GM12872 (cell line): ENCODE data around the gene GOLGA2.

ENCODE experiments used
- TF ChIP-seq, protein P1 (sequence below): IDR thresholded peaks from 3 replicates; pipeline ENCODE4 v1.5.1; 2011; ENCODE audit warnings: low read depth, mild to moderate bottlenecking, low read length, moderate library complexity; ENCODE audit not compliant: insufficient read depth

Gene GOLGA2

GRCh38 chr9:128321343-128321742 lies 45.5 kb upstream of the GOLGA2 start:
- TF ChIP-seq, protein P1, sequence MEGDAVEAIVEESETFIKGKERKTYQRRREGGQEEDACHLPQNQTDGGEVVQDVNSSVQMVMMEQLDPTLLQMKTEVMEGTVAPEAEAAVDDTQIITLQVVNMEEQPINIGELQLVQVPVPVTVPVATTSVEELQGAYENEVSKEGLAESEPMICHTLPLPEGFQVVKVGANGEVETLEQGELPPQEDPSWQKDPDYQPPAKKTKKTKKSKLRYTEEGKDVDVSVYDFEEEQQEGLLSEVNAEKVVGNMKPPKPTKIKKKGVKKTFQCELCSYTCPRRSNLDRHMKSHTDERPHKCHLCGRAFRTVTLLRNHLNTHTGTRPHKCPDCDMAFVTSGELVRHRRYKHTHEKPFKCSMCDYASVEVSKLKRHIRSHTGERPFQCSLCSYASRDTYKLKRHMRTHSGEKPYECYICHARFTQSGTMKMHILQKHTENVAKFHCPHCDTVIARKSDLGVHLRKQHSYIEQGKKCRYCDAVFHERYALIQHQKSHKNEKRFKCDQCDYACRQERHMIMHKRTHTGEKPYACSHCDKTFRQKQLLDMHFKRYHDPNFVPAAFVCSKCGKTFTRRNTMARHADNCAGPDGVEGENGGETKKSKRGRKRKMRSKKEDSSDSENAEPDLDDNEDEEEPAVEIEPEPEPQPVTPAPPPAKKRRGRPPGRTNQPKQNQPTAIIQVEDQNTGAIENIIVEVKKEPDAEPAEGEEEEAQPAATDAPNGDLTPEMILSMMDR, result no peak

DNA sequence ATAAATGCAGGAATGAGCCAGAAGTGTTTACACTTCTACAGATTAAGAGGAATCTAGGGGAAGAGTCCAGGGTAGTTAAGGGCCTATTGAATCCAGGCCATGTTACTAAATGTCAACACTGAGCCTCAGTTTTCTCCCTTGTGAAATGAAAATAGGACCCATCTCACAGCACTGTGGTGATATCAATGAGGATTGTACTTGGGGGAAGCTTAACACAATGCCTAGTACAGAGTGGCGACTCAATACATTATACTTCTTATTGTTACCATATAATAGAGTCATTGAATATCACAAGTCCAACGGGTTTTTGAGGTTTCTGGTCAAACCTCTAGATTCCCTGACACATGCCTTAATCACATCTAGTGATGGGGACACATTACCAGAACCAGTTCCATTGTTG lies 41.8 kb upstream of the GOLGA2 start:
- TF ChIP-seq, protein P1, result no peak

DNA sequence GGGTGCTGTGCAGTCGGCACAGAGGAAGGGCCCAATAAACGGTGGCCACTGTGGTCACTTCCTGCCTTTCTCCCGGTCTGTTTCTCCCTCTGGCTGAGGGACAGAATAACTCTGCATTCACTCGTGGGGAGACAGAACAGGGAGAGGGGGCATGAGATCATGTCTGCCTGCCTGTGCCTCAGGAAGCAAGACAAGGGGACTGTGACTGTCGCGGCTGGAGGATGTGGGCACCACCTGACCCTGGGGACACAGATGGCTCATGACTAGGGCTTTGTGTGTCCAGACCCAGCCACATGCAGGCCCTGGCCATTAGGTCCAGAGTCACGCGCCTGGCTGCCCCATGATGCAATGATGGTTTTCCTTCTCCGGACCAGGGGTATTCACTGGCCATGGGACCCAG lies 40.6 kb upstream of the GOLGA2 start:
- TF ChIP-seq, protein P1, result no peak

DNA sequence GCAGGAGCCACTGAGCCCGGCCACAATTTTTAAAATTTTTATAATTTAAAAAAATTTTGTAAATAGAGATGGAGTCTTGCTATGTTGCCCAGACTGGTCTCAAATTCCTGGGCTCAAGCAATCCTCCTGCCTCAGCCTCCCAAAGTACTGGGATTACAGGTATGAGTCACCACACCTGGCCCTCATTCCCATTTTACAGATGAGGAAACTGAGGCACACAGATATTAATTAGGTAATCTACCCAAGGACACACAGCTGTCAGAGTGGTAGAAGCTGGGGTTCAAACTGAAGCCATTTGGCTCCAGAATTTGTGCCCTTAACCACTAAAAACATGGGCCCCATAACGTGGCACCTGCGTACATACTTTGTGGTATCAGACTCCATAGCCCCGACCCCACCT lies 38.9 kb upstream of the GOLGA2 start:
- TF ChIP-seq, protein P1, result no peak

DNA sequence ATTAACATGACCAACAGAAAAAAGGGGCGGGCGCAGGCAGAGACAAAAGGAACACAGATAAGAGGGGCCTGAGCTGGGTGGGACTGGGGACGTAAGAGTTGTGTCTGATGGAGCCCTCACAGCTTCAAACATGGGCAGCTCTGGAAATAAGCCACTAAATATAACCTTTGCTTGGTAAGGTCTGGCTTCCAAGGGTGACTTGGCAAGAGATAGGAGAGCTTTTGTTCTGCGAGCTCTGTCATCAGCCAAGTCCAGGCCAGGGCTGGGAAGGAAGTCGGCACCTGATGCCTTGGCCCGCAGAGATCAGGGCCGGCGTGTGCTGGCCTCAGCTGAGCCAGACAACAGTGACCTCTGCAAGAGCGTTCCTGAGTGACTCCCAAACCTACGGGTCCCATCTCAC lies 34.7 kb upstream of the GOLGA2 start:
- TF ChIP-seq, protein P1, result no peak

DNA sequence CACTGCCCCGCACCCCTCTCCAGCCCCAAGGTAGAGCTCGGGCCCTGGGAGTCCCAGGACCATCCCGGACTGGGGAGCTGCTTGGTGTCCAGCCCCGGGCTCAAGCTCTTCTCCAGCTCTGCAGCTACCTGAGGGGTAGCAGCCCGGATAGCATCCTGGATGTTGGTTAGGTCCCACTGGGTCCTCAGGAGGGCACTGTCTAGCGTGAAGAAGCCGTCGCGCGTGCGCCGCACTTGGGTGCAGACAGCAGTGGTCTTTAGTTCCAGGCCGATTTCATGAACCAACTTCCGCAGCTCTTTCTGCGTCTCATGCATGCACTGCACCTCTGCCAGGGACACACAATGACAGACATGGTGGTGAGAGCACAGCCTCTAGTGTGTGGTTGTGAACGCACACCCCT lies 33.7 kb upstream of the GOLGA2 start:
- TF ChIP-seq, protein P1, result no peak

GRCh38 chr9:128304971-128305288 lies 29.1 kb upstream of the GOLGA2 start:
- TF ChIP-seq, protein P1, result no peak

DNA sequence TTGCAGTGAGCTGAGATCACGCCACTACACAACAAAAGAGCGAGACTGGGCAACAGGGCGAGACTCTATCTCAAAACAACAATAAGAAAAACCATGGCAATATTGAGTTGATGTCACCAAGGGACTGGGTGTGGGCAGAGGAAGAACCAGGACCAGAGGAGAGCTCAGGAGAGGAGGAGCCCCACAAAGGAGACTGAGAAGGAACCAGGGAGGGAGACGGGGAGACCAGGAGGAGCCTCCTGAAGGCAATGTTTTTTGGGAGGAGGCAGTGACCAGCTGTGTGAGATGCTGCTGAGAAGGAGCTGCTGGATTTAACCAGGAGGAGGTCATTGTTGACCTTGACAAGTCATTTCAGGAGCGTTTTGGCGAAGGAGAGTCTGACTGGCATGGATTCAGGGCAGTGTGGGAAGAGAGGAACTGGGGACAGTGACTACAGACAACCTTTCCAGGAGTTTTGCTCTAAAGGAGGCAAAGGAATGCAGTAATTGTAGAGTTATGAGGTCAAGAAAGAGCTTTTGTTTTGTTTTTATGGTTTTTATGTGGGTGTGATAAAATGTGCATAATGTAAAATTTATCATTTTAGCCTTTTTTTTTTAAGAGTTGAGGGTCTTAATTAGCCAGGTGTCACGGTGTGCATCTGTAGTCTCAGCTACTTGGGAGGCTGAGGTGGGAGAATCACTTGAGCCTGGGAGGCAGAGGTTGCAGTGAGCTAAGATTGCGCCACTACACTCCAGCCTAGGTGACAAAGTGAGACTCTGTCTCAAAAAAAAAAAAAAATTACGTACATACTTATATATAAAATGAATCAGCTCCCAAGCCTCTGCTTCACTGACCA lies 28.5 kb upstream of the GOLGA2 start:
- TF ChIP-seq, protein P1, result no peak
